CD14-positive monocyte (primary cell): ENCODE results near the gene LIMA1. TPM values are rescaled to one million over a fixed set of nuclear protein-coding genes. Genes with fewer than 3 reads are reported as not detected.
A peak's percentile ranks its signal among the peaks of the same experiment; 100 is the strongest.

Experiments used
- DNase-seq, 3 donors: peaks; one replicate each; pipeline ENCODE4 v3.0.0-alpha.2; 2011 to 2022
- H2AFZ ChIP-seq: 2 replicates; pipeline ENCODE4 v1.6.0; 2012; ENCODE audit warnings: mild to moderate bottlenecking, low read depth, low read length, inconsistent platforms; ENCODE audit not compliant: insufficient read depth, poor library complexity, severe bottlenecking
- H3K27ac ChIP-seq, 2 donors: 1 replicate in 1 of 2; 2 replicates in 1 of 2; pipeline ENCODE4 v1.5.1; 2012 to 2013; ENCODE audit warnings: low read length in 2 of 2, control low read depth in 1 of 2, inconsistent platforms in 1 of 2, low read depth in 1 of 2, mild to moderate bottlenecking in 1 of 2
- H3K27me3 ChIP-seq, 2 donors: one replicate each; pipeline versions ENCODE4 v1.6.0 to v1.6.1; 2011 to 2013; ENCODE audit warnings: low read length in 2 of 2; ENCODE audit not compliant: control insufficient read depth in 2 of 2, insufficient read depth in 2 of 2
- H3K36me3 ChIP-seq, 2 donors: replicated peaks in 1 of 2; 1 replicate in 1 of 2; 2 replicates in 1 of 2; pipeline versions ENCODE4 v1.5.1 to v1.6.1; 2012 to 2013; ENCODE audit warnings: low read length in 2 of 2, control low read depth in 1 of 2, inconsistent platforms in 1 of 2, mild to moderate bottlenecking in 1 of 2; ENCODE audit not compliant: insufficient read depth in 2 of 2, control insufficient read depth in 1 of 2
- H3K4me1 ChIP-seq, 2 donors: 1 replicate in 1 of 2; 2 replicates in 1 of 2; pipeline versions ENCODE4 v1.5.1 to v1.6.1; 2012 to 2013; ENCODE audit warnings: low read length in 2 of 2, control low read depth in 1 of 2, inconsistent platforms in 1 of 2, mild to moderate bottlenecking in 1 of 2, moderate library complexity in 1 of 2; ENCODE audit not compliant: insufficient read depth in 2 of 2, control insufficient read depth in 1 of 2
- H3K4me2 ChIP-seq: replicated peaks from 2 replicates; pipeline ENCODE3; 2012; ENCODE audit warnings: low read length, moderate library complexity, mild to moderate bottlenecking; ENCODE audit not compliant: poor library complexity, severe bottlenecking; ENCODE audit errors: extremely low read depth
- H3K4me3 ChIP-seq, 3 experiments: fragments of 200-600 bp in 1 of 3; sonication (generic) in 1 of 3; replicated peaks in 1 of 3; 1 replicate in 2 of 3; 2 replicates in 1 of 3; pipeline ENCODE4 v1.5.1; 2011 to 2013; ENCODE audit warnings: low read length in 3 of 3, mild to moderate bottlenecking in 3 of 3, control low read depth in 2 of 3, low read depth in 2 of 3, inconsistent platforms in 1 of 3, moderate library complexity in 1 of 3
- H3K79me2 ChIP-seq: 2 replicates; pipeline ENCODE4 v1.6.0; 2012; ENCODE audit warnings: mild to moderate bottlenecking, control low read depth, inconsistent platforms, low read length, moderate library complexity; ENCODE audit not compliant: insufficient read depth
- H3K9ac ChIP-seq: 2 replicates; pipeline ENCODE4 v1.6.0; 2017; ENCODE audit warnings: low read length, mild to moderate bottlenecking; ENCODE audit not compliant: insufficient read depth, poor library complexity, severe bottlenecking
- H3K9me3 ChIP-seq, 2 donors: replicated peaks in 1 of 2; 1 replicate in 1 of 2; 2 replicates in 1 of 2; pipeline versions ENCODE4 v1.5.1 to v1.6.1; 2012 to 2013; ENCODE audit warnings: low read length in 2 of 2, control low read depth in 1 of 2; ENCODE audit not compliant: control insufficient read depth in 1 of 2, insufficient read depth in 1 of 2
- H4K20me1 ChIP-seq: 2 replicates; pipeline ENCODE4 v1.6.0; 2012; ENCODE audit warnings: mild to moderate bottlenecking, low read length, control low read depth, moderate library complexity; ENCODE audit not compliant: insufficient read depth
- H3K27ac Mint-ChIP-seq, 7 donors: one replicate each; pipeline ENCODE4 v1.8.0; 2020; ENCODE audit warnings: mild to moderate bottlenecking in 7 of 7, mixed read lengths in 7 of 7, moderate library complexity in 6 of 7, inconsistent platforms in 2 of 7
- H3K27me3 Mint-ChIP-seq, 3 donors: one replicate each; pipeline ENCODE4 v1.8.0; 2021 to 2022; ENCODE audit warnings: low read depth in 3 of 3, mild to moderate bottlenecking in 3 of 3, mixed read lengths in 3 of 3, moderate library complexity in 3 of 3, inconsistent platforms in 1 of 3
- H3K36me3 Mint-ChIP-seq, 2 donors: one replicate each; pipeline ENCODE4 v1.8.0; 2020; ENCODE audit warnings: mixed read lengths in 2 of 2, inconsistent platforms in 1 of 2, mild to moderate bottlenecking in 1 of 2
- H3K4me1 Mint-ChIP-seq: one replicate; pipeline ENCODE4 v1.8.0; 2020; ENCODE audit warnings: mild to moderate bottlenecking, mixed read lengths
- H3K4me3 Mint-ChIP-seq, 2 donors: one replicate each; pipeline ENCODE4 v1.8.0; 2020; ENCODE audit warnings: mild to moderate bottlenecking in 2 of 2, mixed read lengths in 2 of 2, moderate library complexity in 1 of 2
- H3K9me3 Mint-ChIP-seq, 7 donors: one replicate each; pipeline ENCODE4 v1.8.0; 2020 to 2022; ENCODE audit warnings: mixed read lengths in 7 of 7, mild to moderate bottlenecking in 6 of 7, moderate library complexity in 6 of 7, inconsistent platforms in 2 of 7
- WGBS: methylation state at CpG from one replicate; pipeline ENCODE4 v1.1.5; 2013; ENCODE audit warnings: missing lambda C conversion rate; ENCODE audit not compliant: insufficient coverage; 5-methylcytosine and 5-hydroxymethylcytosine counted together
- intact Hi-C, 2 donors: fragments of 100-400 bp; cut with micrococcal nuclease; formaldehyde crosslinking; loops; one replicate each; pipeline versions ENCODE4 v1.15.0 to v1.15.1; 2023
- polyA plus RNA-seq, 3 donors: library from polyadenylated mRNA; depleted of rRNA in 1 of 3; unstranded in 2 of 3; stranded (reverse) in 1 of 3; fragments of 300-500 nt in 2 of 3; fragments of >200 nt in 1 of 3; fragmentation: Illumina TruSeq in 2 of 3; gene quantifications; 1 replicate in 2 of 3; 2 replicates in 1 of 3; pipeline ENCODE4 v1.2.3, GENCODE V29; 2012 to 2021
- TF ChIP-seq, protein P1 (sequence below): fragments of 200-600 bp; IDR thresholded peaks from one replicate; pipeline ENCODE4 v1.8.0; 2022; ENCODE audit warnings: antibody characterized with exemption, mild to moderate bottlenecking

LIMA1 gene
- polyA plus RNA-seq, 3 donors, result 0.24 to 0.62 (median 0.51) TPM

DNA sequence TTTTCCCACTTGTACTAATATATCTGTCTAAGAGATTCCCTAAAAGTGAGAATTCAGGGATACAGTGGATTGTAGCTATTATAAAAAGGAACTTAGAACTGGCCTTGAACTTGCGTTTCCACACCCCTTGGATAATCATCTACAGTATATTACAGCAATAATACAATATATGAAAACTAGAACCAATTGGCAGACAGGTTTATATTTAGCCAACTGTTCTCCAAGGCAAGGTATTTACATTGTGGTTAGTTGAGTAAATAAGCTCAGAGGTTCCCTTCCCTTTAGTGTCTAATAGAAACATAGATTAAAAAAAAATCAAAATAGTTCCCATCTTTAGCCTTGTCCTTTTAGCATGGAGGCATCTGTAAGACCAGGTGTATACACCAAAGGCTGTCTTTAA, 42.1 kb downstream of the LIMA1 start:
- Histone ChIP-seq H3K4me2 (no peak overlapping the region), H3K4me3 (no peak overlapping the region), H3K9me3 (no peaks in the 10 kb centered on the region), H3K27ac (no peak overlapping the region), H3K9ac (no peak overlapping the region), H2AFZ (no peak overlapping the region), H3K79me2 (no peaks in the 10 kb centered on the region), H3K36me3 (no peaks in the 10 kb centered on the region), H4K20me1 (no peaks in the 10 kb centered on the region), H3K4me1 (peaks cover 0 to 8% of the 10 kb centered on the region in 2 donors), H3K27me3 (no peaks in the 10 kb centered on the region)
- Mint-ChIP-seq H3K27ac (no peak overlapping the region), H3K9me3 (no peaks in the 10 kb centered on the region), H3K36me3 (no peaks in the 10 kb centered on the region), H3K27me3 (peaks cover 0 to 9% (median 4%) of the 10 kb centered on the region in 3 donors), H3K4me3 (no peak overlapping the region), H3K4me1 (peaks cover 12% of the 10 kb centered on the region)
- TF ChIP-seq, protein P1, sequence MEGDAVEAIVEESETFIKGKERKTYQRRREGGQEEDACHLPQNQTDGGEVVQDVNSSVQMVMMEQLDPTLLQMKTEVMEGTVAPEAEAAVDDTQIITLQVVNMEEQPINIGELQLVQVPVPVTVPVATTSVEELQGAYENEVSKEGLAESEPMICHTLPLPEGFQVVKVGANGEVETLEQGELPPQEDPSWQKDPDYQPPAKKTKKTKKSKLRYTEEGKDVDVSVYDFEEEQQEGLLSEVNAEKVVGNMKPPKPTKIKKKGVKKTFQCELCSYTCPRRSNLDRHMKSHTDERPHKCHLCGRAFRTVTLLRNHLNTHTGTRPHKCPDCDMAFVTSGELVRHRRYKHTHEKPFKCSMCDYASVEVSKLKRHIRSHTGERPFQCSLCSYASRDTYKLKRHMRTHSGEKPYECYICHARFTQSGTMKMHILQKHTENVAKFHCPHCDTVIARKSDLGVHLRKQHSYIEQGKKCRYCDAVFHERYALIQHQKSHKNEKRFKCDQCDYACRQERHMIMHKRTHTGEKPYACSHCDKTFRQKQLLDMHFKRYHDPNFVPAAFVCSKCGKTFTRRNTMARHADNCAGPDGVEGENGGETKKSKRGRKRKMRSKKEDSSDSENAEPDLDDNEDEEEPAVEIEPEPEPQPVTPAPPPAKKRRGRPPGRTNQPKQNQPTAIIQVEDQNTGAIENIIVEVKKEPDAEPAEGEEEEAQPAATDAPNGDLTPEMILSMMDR, result no peak
- intact Hi-C loops, result no loop called here
- WGBS, result no CpG with 5 or more reads among the region's 1 CpG
- DNase-seq, result no peak

DNA sequence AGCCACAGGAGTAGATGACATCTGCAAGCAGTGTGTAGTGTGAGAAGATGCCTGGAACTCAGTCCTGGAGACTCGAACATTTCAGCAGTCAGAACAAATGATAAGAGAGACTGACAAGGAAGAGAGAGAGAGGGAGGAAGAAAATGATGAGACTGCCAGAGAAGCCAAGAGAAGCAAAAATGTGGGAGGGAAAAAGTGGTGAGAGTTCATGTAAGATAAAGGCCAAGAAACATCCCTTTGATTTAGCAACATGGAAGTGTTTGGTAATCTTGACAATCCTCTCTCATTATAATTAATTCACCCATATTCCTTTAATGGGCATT, 42.6 kb downstream of the LIMA1 start:
- H3K4me2 ChIP-seq, result no peak overlapping the region
- H3K79me2 ChIP-seq, result no peaks in the 10 kb centered on the region
- H3K9me3 ChIP-seq, result no peaks in the 10 kb centered on the region
- TF ChIP-seq, protein P1, result no peak
- no peaks in the 10 kb centered on the region for H4K20me1 ChIP-seq
- no peak overlapping the region for H3K4me3 Mint-ChIP-seq
- H3K4me1 Mint-ChIP-seq, result peaks cover 12% of the 10 kb centered on the region
- H3K9me3 Mint-ChIP-seq, result no peaks in the 10 kb centered on the region
- DNase-seq, result no peak
- no peaks in the 10 kb centered on the region for H3K36me3 Mint-ChIP-seq
- peak overlapping the region in 1 of 7 donors; percentile 68 for H3K27ac Mint-ChIP-seq
- H2AFZ ChIP-seq, result no peak overlapping the region
- H3K27me3 ChIP-seq, result no peaks in the 10 kb centered on the region
- intact Hi-C loops, result no loop called here
- no peak overlapping the region for H3K4me3 ChIP-seq
- WGBS, result 100% methylated on average over 1 of the region's 1 CpG
- peaks cover 0 to 7% (median 4%) of the 10 kb centered on the region in 3 donors for H3K27me3 Mint-ChIP-seq
- H3K27ac ChIP-seq, result no peak overlapping the region
- peaks cover 0 to 8% of the 10 kb centered on the region in 2 donors for H3K4me1 ChIP-seq
- H3K9ac ChIP-seq, result no peak overlapping the region
- no peaks in the 10 kb centered on the region for H3K36me3 ChIP-seq
